Measurements from ENCODE around the gene SCARF2. TPM values are rescaled to one million over a fixed set of nuclear protein-coding genes. Genes with fewer than 3 reads are reported as not detected.

SCARF2 gene
- total and polyA plus RNA-seq, 2 experiments from 2014 or later, result 7.9 to 45.6 TPM

- Histone ChIP-seq H3K4me2 (ENCODE audit: unreplicated experiment) (no peak overlapping the region), H3F3A (ENCODE audit: insufficient read depth) (no peaks in the 10 kb centered on the region), H4K20me1 (ENCODE audit: insufficient read depth) (no peaks in the 10 kb centered on the region), H3K4me3 (no peak overlapping the region), H3K27ac (no peak overlapping the region), H3K36me3 (ENCODE audit: low read depth) (0 out of 2 replicates have a peak, but pooled peaks cover 4% of the 10 kb centered on the region), H3K27me3 (replicated peaks; ENCODE audit: insufficient read depth) (no peaks in the 10 kb centered on the region), H3K4me1 (ENCODE audit: insufficient read depth) (0 out of 2 replicates have a peak, but pooled peaks cover 5% of the 10 kb centered on the region), H3K9me3 (ENCODE audit: low read depth) (no peaks in the 10 kb centered on the region), H3K9me2 (ENCODE audit: insufficient read depth) (no peaks in the 10 kb centered on the region), H3K9ac (no peak overlapping the region), H2AFZ (no peak overlapping the region), H3K79me2 (ENCODE audit: insufficient read depth) (no peaks in the 10 kb centered on the region)
- in situ Hi-C loops (cut with MboI), result no loop called here
- WGBS, 2 experiments (ENCODE audit: low coverage in 1 of 2, low lambda C conversion rate in 2 of 2, missing lambda C conversion rate in 2 of 2), result 93 to 95% methylated on average over 4 of the region's 4 CpGs
- no peak for TF ChIP-seq EZH2phosphoT487 (IDR thresholded peaks at IDR 0.05; ENCODE audit: insufficient read depth, low read depth)
- TF ChIP-seq EZH2 (IDR thresholded peaks at IDR 0.05; ENCODE audit: insufficient read depth, poor library complexity, severe bottlenecking), result no peak
- no peak for DNase-seq
Measured at GRCh38 chr22:20459862-20460261, 22.2 kb upstream of the SCARF2 start.

- H3K79me2 ChIP-seq (ENCODE audit: insufficient read depth), result no peaks in the 10 kb centered on the region
- H2AFZ ChIP-seq, result no peak overlapping the region
- H3K27me3 ChIP-seq (replicated peaks; ENCODE audit: insufficient read depth), result no peaks in the 10 kb centered on the region
- no peak for DNase-seq
- in situ Hi-C loops (cut with MboI), result no loop called here
- H3K9me3 ChIP-seq (ENCODE audit: low read depth), result no peaks in the 10 kb centered on the region
- TF ChIP-seq EZH2 (IDR thresholded peaks at IDR 0.05; ENCODE audit: insufficient read depth, poor library complexity, severe bottlenecking) (no peak), EZH2phosphoT487 (IDR thresholded peaks at IDR 0.05; ENCODE audit: insufficient read depth, low read depth) (no peak)
- H3K4me1 ChIP-seq (ENCODE audit: insufficient read depth), result 0 out of 2 replicates have a peak, but pooled peaks cover 5% of the 10 kb centered on the region
- no peak overlapping the region for H3K27ac ChIP-seq
- H3K9ac ChIP-seq, result no peak overlapping the region
- no peaks in the 10 kb centered on the region for H3K9me2 ChIP-seq (ENCODE audit: insufficient read depth)
- H3K4me3 ChIP-seq, result no peak overlapping the region
- 0 out of 2 replicates have a peak, but pooled peaks cover 4% of the 10 kb centered on the region for H3K36me3 ChIP-seq (ENCODE audit: low read depth)
- no peaks in the 10 kb centered on the region for H4K20me1 ChIP-seq (ENCODE audit: insufficient read depth)
- H3K4me2 ChIP-seq (ENCODE audit: unreplicated experiment), result no peak overlapping the region
- H3F3A ChIP-seq (ENCODE audit: insufficient read depth), result no peaks in the 10 kb centered on the region
- WGBS, 2 experiments (ENCODE audit: low coverage in 1 of 2, low lambda C conversion rate in 2 of 2, missing lambda C conversion rate in 2 of 2), result 96 to 100% methylated on average over 3 of the region's 3 CpGs
Measured at GRCh38 chr22:20459152-20459542, 21.5 kb upstream of the SCARF2 start.

GRCh38 chr22:20458530-20459151 lies 21.0 kb upstream of the SCARF2 start:
- H4K20me1 ChIP-seq (ENCODE audit: insufficient read depth), result no peaks in the 10 kb centered on the region
- no peaks in the 10 kb centered on the region for H3K27me3 ChIP-seq (replicated peaks; ENCODE audit: insufficient read depth)
- no peak overlapping the region for H3K27ac ChIP-seq
- no peaks in the 10 kb centered on the region for H3K9me2 ChIP-seq (ENCODE audit: insufficient read depth)
- no peak overlapping the region for H3K4me2 ChIP-seq (ENCODE audit: unreplicated experiment)
- 78 to 80% methylated on average over 7 to 8 of the region's 8 CpGs for WGBS, 2 experiments (ENCODE audit: low coverage in 1 of 2, low lambda C conversion rate in 2 of 2, missing lambda C conversion rate in 2 of 2)
- TF ChIP-seq EZH2 (IDR thresholded peaks at IDR 0.05; ENCODE audit: insufficient read depth, poor library complexity, severe bottlenecking) (no peak), EZH2phosphoT487 (IDR thresholded peaks at IDR 0.05; ENCODE audit: insufficient read depth, low read depth) (no peak)
- H3K9ac ChIP-seq, result no peak overlapping the region
- in situ Hi-C loops (cut with MboI), result no loop called here
- H3K36me3 ChIP-seq (ENCODE audit: low read depth), result 0 out of 2 replicates have a peak, but pooled peaks cover 4% of the 10 kb centered on the region
- H3K4me3 ChIP-seq, result no peak overlapping the region
- no peaks in the 10 kb centered on the region for H3K79me2 ChIP-seq (ENCODE audit: insufficient read depth)
- H2AFZ ChIP-seq, result no peak overlapping the region
- no peak for DNase-seq
- no peaks in the 10 kb centered on the region for H3K9me3 ChIP-seq (ENCODE audit: low read depth)
- H3K4me1 ChIP-seq (ENCODE audit: insufficient read depth), result 0 out of 2 replicates have a peak, but pooled peaks cover 5% of the 10 kb centered on the region
- no peaks in the 10 kb centered on the region for H3F3A ChIP-seq (ENCODE audit: insufficient read depth)

GRCh38 chr22:20457506-20458240 lies 20.0 kb upstream of the SCARF2 start:
- Histone ChIP-seq H2AFZ (no peak overlapping the region), H3F3A (ENCODE audit: insufficient read depth) (no peaks in the 10 kb centered on the region), H3K9ac (no peak overlapping the region), H3K79me2 (ENCODE audit: insufficient read depth) (no peaks in the 10 kb centered on the region), H3K27ac (no peak overlapping the region), H3K36me3 (ENCODE audit: low read depth) (0 out of 2 replicates have a peak, but pooled peaks cover 3% of the 10 kb centered on the region), H3K4me2 (ENCODE audit: unreplicated experiment) (no peak overlapping the region), H3K27me3 (replicated peaks; ENCODE audit: insufficient read depth) (no peaks in the 10 kb centered on the region), H3K4me3 (no peak overlapping the region), H3K9me2 (ENCODE audit: insufficient read depth) (no peaks in the 10 kb centered on the region), H4K20me1 (ENCODE audit: insufficient read depth) (no peaks in the 10 kb centered on the region), H3K9me3 (ENCODE audit: low read depth) (no peaks in the 10 kb centered on the region), H3K4me1 (ENCODE audit: insufficient read depth) (0 out of 2 replicates have a peak, but pooled peaks cover 5% of the 10 kb centered on the region)
- WGBS, 2 experiments (ENCODE audit: low coverage in 1 of 2, low lambda C conversion rate in 2 of 2, missing lambda C conversion rate in 2 of 2), result 89 to 92% methylated on average over 15 of the region's 15 CpGs
- in situ Hi-C loops (cut with MboI), result no loop called here
- DNase-seq, result no peak
- TF ChIP-seq EZH2phosphoT487 (IDR thresholded peaks at IDR 0.05; ENCODE audit: insufficient read depth, low read depth), result no peak
- TF ChIP-seq EZH2 (IDR thresholded peaks at IDR 0.05; ENCODE audit: insufficient read depth, poor library complexity, severe bottlenecking), result no peak

Measured in GM23248 (cell line).